ENCODE results near the gene WDR18.
A peak's percentile ranks its signal among the peaks of the same experiment; 100 is the strongest.

Gene WDR18

GRCh38 chr19:984165-984967 lies at the start of gene WDR18:
TSS of gene WDR18 (plus strand) at chr19:984345. CDS start at chr19:984354, 9 bp downstream.
- DNase-seq, result peak; percentile 91

GRCh38 chr19:934865-935479 lies 49.2 kb upstream of the WDR18 start:
- DNase-seq, result no peak

- DNase-seq, result no peak
Measured at GRCh38 chr19:936175-936546, 48.0 kb upstream of the WDR18 start.

DNA sequence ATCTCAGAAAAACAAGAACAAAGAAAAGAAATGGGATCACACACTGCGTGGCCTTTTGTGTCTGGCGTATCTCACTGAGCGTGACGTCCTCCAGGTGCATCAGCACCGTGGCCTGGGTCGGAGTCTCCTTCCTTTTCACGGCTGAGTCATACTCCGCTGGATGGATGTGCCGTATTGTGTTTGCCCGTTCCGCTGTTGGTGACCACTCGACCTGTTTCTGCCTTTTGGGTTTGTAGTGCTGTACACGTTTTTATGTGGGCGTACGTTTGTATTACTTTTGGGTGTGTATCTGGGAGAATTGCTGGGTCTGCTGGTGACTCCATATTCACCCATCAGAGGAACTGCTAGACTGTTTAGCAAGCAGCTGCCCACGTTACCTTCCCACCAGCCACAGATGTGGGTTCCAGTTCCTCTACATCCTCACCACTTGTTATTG lies 46.9 kb upstream of the WDR18 start:
- DNase-seq, result peak; percentile 49

DNA sequence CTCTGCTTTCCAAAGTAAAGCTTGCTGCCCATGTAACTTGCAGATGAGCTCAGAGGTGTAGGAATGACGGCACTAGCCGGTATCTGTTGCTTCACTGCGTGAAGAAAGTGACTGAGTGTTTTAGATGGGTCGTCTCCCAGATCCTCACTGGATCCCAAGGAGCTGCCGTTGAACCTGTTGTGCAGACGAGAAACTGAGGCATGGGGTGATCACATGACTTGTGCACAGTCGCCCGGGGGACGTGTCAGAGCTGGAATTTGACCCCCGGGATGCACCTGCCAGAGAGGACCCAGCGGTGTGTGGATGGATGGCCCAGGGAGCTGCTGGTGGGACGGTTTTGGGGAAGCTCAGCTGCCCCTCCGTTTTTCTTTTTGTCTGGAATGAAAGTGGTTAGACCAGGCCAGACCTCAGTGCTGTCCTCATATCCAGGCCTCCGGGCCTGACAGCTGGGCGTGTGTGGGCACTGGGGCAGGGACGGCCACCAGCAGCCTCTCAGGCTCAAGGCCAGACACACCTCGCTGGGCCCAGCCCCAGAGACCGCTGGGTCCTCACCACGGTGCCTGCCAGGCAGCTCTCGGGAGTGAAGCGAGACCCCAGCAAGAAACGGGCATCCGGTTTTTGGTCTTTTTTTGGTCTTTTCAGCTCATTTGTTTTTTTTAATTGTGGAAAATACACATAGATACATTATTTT lies 45.8 kb upstream of the WDR18 start:
- DNase-seq, result no peak

GRCh38 chr19:939439-939838 lies 44.7 kb upstream of the WDR18 start:
- DNase-seq, result no peak

DNA sequence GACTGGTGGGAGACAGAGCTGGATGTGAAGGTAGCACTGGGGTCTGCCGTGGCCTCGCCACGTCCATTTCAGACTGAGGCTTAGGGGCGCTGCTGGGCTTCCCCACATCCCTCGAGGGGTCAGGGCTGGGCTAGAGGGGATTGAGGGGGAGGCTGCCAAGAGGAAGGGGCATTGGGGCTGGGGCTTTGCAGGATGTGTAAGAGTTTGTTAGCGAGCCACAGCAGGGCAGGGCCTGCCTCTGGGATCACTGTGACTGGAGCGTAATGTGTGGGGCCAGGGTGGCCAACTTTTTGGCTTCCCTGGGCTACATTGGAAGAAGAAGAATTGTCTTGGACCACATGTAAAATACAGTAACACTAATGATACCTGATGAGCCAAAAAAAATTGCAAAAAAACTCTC lies 44.2 kb upstream of the WDR18 start:
- no peak for DNase-seq

- DNase-seq, result peak; percentile 65
Measured at GRCh38 chr19:940591-941291, 43.4 kb upstream of the WDR18 start.

GRCh38 chr19:941292-942132 lies 42.6 kb upstream of the WDR18 start:
- DNase-seq, result no peak

DNA sequence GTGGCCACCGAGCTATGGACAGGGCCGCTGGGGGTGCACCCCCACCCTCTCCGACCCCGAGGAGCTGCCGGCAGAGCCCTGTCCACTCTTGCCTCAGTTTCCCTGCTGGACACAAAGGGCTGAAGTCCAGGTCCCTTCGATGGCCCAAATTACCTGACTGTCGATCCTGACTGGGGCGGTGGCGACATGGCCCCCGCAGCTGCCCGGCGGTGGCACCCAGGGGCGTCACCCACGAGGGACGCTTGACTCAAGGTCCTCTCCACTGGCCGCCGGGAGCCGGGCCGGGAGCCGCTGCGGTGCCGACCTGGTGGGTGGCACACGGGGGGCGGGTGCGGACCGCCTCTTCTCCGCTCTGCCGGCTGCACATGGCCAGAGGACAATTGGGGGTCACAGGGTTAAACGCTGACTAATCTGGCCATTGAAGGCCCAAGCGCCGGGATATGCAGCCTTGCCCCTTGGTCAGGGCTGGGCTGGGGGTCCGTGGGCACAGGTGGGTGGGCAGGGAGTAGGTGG lies 42.0 kb upstream of the WDR18 start:
- no peak for DNase-seq

DNA sequence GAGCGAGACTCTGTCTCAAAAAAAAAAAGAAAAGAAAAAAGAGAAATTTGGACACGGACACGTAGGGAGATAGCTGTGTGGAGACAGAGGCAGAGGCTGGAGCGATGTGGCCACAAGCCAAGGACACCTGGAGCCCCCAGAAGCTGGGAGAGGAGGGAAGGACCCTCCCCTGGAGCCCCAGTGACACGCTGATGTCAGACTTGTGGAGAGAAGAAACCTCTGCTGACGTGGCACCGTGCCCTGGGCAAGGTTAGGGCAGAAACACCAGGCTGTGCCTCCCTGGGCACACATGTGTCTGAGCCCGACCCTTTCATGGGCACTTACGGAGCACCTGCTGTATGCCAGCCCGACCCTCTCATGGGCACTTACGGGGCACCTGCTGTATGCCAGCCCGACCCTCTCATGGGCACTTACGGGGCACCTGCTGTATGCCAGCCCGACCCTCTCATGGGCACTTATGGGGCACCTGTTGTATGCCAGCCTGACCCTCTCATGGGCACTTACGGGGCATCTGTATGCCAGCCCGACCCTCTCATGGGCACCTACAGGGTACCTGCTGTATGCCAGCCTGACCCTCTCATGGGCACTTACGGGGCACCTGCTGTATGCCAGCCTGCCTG lies 40.5 kb upstream of the WDR18 start:
- no peak for DNase-seq

- no peak for DNase-seq
Measured at GRCh38 chr19:944171-944567, 40.0 kb upstream of the WDR18 start.

DNA sequence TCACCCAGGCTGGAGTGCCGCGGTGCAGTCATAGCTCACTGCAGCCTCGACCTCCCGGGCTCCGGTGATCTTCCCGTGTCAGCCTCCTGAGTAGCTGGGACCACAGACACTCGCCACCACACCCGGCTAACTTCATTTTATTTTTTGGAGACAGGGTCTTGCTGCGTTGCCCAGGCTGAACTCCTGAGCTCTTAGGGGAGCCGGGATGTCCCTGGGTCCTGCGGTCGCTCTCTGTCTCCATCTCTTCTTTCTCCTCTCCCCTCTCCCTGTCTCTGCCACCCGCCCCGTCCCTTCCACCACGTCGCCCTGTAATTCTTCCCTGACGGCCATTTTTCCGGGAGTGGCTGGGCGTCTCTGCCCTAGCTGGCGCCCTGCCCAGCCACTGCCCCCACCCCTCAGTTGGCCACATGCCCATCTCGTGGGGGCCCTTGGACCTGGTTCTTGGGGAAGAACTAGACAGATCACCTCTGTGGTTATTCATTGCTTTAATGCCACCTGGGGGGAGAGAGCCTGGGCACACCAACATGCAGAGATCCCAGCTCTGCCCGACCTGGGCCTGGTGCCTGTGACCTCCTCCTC lies 39.4 kb upstream of the WDR18 start:
- DNase-seq, result no peak

- no peak for DNase-seq
Measured at GRCh38 chr19:945401-946252, 38.5 kb upstream of the WDR18 start.

DNA sequence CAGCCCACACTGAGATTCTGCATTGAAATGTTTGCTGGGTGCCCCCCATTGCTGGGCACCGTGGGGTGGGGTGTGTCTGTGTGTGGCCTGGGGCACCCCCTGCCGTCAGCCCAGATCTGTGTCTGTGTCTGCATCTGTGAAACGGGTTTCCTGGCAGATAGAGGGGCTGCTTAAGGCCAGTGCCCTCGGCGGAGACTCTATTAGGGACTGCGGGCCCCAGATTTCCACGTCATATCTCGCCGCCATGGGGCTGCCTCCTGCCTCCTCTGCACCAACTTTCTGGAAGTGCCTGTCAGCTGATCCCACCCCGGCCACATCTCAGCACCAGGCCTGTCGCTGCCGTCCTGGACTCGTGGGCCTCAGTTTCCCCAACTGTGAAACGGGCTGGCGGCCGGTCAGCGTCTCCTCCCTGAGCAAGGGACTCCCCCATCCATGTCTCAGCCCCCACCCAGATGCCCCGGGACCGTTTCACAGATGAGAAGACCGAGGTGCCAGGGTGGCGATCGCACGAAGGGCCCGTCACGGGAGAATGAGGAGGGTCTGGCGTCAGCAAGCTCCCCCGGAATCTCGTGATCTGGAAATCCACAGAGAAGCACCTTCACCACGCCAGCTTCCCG lies 36.9 kb upstream of the WDR18 start:
- DNase-seq, result no peak

DNA sequence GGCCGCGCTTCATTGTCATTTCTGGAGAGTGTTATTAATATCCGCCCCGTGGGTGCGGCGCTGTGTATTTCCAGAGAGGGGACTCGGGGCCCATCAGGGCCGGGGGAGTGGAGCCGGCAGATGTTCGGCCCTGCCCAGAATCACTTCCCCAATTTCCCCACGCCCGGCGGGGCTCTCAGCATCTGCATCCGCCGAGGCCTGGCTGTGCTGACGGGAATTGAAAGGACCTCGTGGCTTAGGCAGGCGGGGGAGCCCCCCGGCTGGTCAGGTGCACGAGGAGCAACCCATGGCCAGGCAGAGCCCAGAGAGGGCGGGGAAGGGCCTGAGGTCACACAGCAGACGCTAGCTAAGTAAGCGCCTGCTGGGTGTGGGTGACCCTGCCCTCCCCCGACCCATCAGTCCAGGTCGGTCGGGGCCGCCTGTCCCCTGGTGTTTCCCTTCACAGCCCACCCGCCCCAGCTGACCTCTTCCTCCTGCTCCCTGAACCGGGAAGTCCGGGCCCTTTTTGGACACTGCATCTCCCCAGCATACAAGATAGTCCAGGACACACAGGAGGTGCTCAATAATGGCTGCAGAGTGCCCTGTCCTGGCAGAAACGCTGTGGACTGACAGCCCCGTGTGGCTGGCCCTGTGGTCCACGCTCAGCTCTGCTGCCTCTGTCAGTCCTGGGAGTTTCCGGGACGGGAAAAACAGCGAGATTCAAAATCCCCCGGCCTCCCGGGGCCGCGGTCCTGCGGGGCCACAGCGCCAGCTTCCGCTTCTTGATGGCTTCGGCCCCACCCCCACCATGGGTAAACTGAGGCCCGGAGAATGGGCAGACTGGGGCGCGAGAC lies 36.2 kb upstream of the WDR18 start:
- no peak for DNase-seq

DNA sequence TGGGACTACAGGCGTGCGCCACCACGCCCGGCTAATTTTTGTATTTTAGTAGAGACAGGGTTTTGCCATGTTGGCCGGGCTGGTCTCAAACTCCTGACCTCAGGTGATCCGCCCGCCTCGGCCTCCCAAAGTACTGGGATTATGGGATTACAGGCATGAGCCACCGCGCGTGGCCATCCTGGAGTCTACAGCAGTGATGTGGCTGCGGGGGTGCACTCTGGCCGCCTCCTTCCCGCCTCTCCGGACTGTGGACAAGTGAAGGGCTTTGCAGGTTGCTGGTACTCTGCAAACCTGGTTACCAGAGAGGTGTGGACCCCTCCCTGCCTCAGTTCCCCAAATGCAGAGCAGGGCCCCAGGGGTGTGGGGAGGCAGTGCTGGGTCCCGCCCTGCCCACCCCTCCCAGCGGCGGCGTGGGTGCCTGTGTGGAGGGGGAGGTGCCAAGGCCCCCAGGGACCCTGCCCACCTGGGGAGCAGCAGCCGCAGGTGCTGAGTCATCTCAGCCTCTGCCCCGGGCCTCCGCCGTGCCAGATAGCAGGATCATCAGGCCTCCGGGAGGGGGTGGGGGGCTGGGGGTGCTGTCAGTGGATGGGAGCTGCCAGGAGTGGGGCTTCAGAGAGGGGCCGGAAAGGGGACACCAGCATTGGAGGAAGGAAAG lies 35.2 kb upstream of the WDR18 start:
- no peak for DNase-seq

- no peak for DNase-seq
Measured at GRCh38 chr19:950352-951066, 33.6 kb upstream of the WDR18 start.

Measured in stimulated activated CD4-positive, alpha-beta T cell treated with anti-CD3 and anti-CD28 coated beads, Interleukin-4, amount 100 ng/mL, for 24 hours (primary cell).